Activated CD4-positive, alpha-beta memory T cell treated with anti-CD3 and anti-CD28 coated beads for 36 hours (primary cell): Measurements from ENCODE around the gene FBN1. TPM values are rescaled to one million over a fixed set of nuclear protein-coding genes. Genes with fewer than 3 reads are reported as not detected.

Experiments used
- CTCF ChIA-PET: fragments of 350-600 bp; sonication (Branson Sonifier 250); formaldehyde crosslinking; loops from one replicate; lab custom pipeline; 2021; ENCODE audit warnings: antibody characterized with exemption, inconsistent platforms; lab: Charles Lee
- POLR2A ChIA-PET: fragments of 350-600 bp; sonication (Branson Sonifier 250); formaldehyde crosslinking; loops from one replicate; lab custom pipeline; 2021; ENCODE audit warnings: antibody characterized with exemption; lab: Charles Lee
- DNase-seq: peaks from one replicate; pipeline ENCODE4 v3.0.0-alpha.2; 2020
- H3K27ac Mint-ChIP-seq: one replicate; pipeline ENCODE4 v1.8.0; 2021; ENCODE audit warnings: mixed read lengths
- H3K27me3 Mint-ChIP-seq: one replicate; pipeline ENCODE4 v1.8.0; 2021; ENCODE audit warnings: mixed read lengths
- H3K36me3 Mint-ChIP-seq: one replicate; pipeline ENCODE4 v1.8.0; 2021; ENCODE audit warnings: mixed read lengths
- H3K4me1 Mint-ChIP-seq: one replicate; pipeline ENCODE4 v1.8.0; 2021; ENCODE audit warnings: low read depth, mixed read lengths
- H3K4me3 Mint-ChIP-seq: one replicate; pipeline ENCODE4 v1.8.0; 2021; ENCODE audit warnings: mild to moderate bottlenecking, mixed read lengths
- H3K9me3 Mint-ChIP-seq: one replicate; pipeline ENCODE4 v1.8.0; 2021; ENCODE audit warnings: mixed read lengths
- intact Hi-C: fragments of 100-400 bp; cut with micrococcal nuclease; formaldehyde crosslinking; loops from one replicate; pipeline ENCODE4 v1.15.1; 2023
- total RNA-seq, 2 experiments: library from RNA; stranded (reverse); gene quantifications; one replicate each; pipeline ENCODE4 v1.2.3, GENCODE V29; 2021

The FBN1 gene
- total RNA-seq, 2 experiments from 2014 or later: 0.34 to 0.52 TPM

- ChIA-PET CTCF (no interaction called here), POLR2A (no interaction called here)
- H3K9me3 Mint-ChIP-seq: no peaks in the 10 kb centered on the region
- intact Hi-C loops: no loop called here
- H3K4me1 Mint-ChIP-seq: no peaks in the 10 kb centered on the region
- no peak overlapping the region for H3K27ac Mint-ChIP-seq
- no peaks in the 10 kb centered on the region for H3K27me3 Mint-ChIP-seq
- DNase-seq: no peak
- no peaks in the 10 kb centered on the region for H3K36me3 Mint-ChIP-seq
- no peak overlapping the region for H3K4me3 Mint-ChIP-seq
Observed at GRCh38 chr15:48465410-48465809, 180.1 kb downstream of the FBN1 start.

GRCh38 chr15:48463366-48463880 lies 182.1 kb downstream of the FBN1 start:
- CTCF ChIA-PET: no interaction called here
- DNase-seq: no peak
- POLR2A ChIA-PET: no interaction called here
- Mint-ChIP-seq H3K4me1 (no peaks in the 10 kb centered on the region), H3K36me3 (no peaks in the 10 kb centered on the region), H3K9me3 (no peaks in the 10 kb centered on the region), H3K4me3 (no peak overlapping the region), H3K27me3 (no peaks in the 10 kb centered on the region), H3K27ac (no peak overlapping the region)
- intact Hi-C loops: no loop called here

GRCh38 chr15:48462688-48463087 lies 182.8 kb downstream of the FBN1 start:
- no peak overlapping the region for H3K27ac Mint-ChIP-seq
- no peak for DNase-seq
- no peaks in the 10 kb centered on the region for H3K36me3 Mint-ChIP-seq
- intact Hi-C loops: no loop called here
- no peaks in the 10 kb centered on the region for H3K9me3 Mint-ChIP-seq
- ChIA-PET POLR2A (no interaction called here), CTCF (no interaction called here)
- H3K4me1 Mint-ChIP-seq: no peaks in the 10 kb centered on the region
- no peaks in the 10 kb centered on the region for H3K27me3 Mint-ChIP-seq
- no peak overlapping the region for H3K4me3 Mint-ChIP-seq

GRCh38 chr15:48459571-48460442 lies 185.7 kb downstream of the FBN1 start:
- Mint-ChIP-seq H3K9me3 (no peaks in the 10 kb centered on the region), H3K36me3 (no peaks in the 10 kb centered on the region), H3K4me3 (no peak overlapping the region), H3K4me1 (no peaks in the 10 kb centered on the region), H3K27me3 (no peaks in the 10 kb centered on the region), H3K27ac (no peak overlapping the region)
- intact Hi-C loops: no loop called here
- ChIA-PET POLR2A (no interaction called here), CTCF (no interaction called here)
- DNase-seq: no peak

- CTCF ChIA-PET: no interaction called here
Observed at GRCh38 chr15:48458876-48459275, 186.6 kb downstream of the FBN1 start.

GRCh38 chr15:48456134-48456533 lies 189.4 kb downstream of the FBN1 start:
- ChIA-PET CTCF (interaction anchor here (0.6 kb wide), 1 partner anchor 446 kb away, joined by 4 read pairs; no protein-coding TSS in a partner anchor), POLR2A (no interaction called here)
- H3K4me1 Mint-ChIP-seq: no peaks in the 10 kb centered on the region
- no peaks in the 10 kb centered on the region for H3K36me3 Mint-ChIP-seq
- no peak overlapping the region for H3K4me3 Mint-ChIP-seq
- no peak for DNase-seq
- intact Hi-C loops: no loop called here
- H3K27ac Mint-ChIP-seq: no peak overlapping the region
- no peaks in the 10 kb centered on the region for H3K9me3 Mint-ChIP-seq
- no peaks in the 10 kb centered on the region for H3K27me3 Mint-ChIP-seq

More at GRCh38 chr15:48458876-48459275, 186.6 kb downstream of the FBN1 start:
- Mint-ChIP-seq H3K4me1 (no peaks in the 10 kb centered on the region), H3K9me3 (no peaks in the 10 kb centered on the region), H3K27ac (no peak overlapping the region), H3K36me3 (no peaks in the 10 kb centered on the region), H3K4me3 (no peak overlapping the region), H3K27me3 (no peaks in the 10 kb centered on the region)
- POLR2A ChIA-PET: no interaction called here
- intact Hi-C loops: no loop called here
- DNase-seq: no peak

GRCh38 chr15:48451736-48452135 lies 193.8 kb downstream of the FBN1 start:
- CTCF ChIA-PET: no interaction called here
- no peak overlapping the region for H3K4me3 Mint-ChIP-seq
- no peaks in the 10 kb centered on the region for H3K4me1 Mint-ChIP-seq

GRCh38 chr15:48451241-48451640 lies 194.3 kb downstream of the FBN1 start:
- no peaks in the 10 kb centered on the region for H3K36me3 Mint-ChIP-seq
- H3K4me3 Mint-ChIP-seq: no peak overlapping the region
- ChIA-PET CTCF (no interaction called here), POLR2A (no interaction called here)
- H3K27ac Mint-ChIP-seq: no peak overlapping the region
- H3K27me3 Mint-ChIP-seq: peaks cover 2% of the 10 kb centered on the region
- intact Hi-C loops: no loop called here
- no peaks in the 10 kb centered on the region for H3K9me3 Mint-ChIP-seq
- no peak for DNase-seq
- no peaks in the 10 kb centered on the region for H3K4me1 Mint-ChIP-seq

More at GRCh38 chr15:48451736-48452135, 193.8 kb downstream of the FBN1 start:
- Mint-ChIP-seq H3K9me3 (no peaks in the 10 kb centered on the region), H3K27ac (no peak overlapping the region), H3K36me3 (no peaks in the 10 kb centered on the region), H3K27me3 (peaks cover 2% of the 10 kb centered on the region)
- intact Hi-C loops: no loop called here
- POLR2A ChIA-PET: no interaction called here
- DNase-seq: no peak

GRCh38 chr15:48449734-48450133 lies 195.8 kb downstream of the FBN1 start:
- Mint-ChIP-seq H3K9me3 (no peaks in the 10 kb centered on the region), H3K36me3 (no peaks in the 10 kb centered on the region), H3K27me3 (peaks cover 5% of the 10 kb centered on the region), H3K27ac (no peak overlapping the region), H3K4me1 (no peaks in the 10 kb centered on the region), H3K4me3 (no peak overlapping the region)
- POLR2A ChIA-PET: no interaction called here
- intact Hi-C loops: no loop called here
- CTCF ChIA-PET: no interaction called here
- no peak for DNase-seq

GRCh38 chr15:48447657-48448056 lies 197.9 kb downstream of the FBN1 start:
- H3K36me3 Mint-ChIP-seq: no peaks in the 10 kb centered on the region
- no peak for DNase-seq
- ChIA-PET CTCF (interaction anchor here (1.0 kb wide), 1 partner anchor 18 kb away, joined by 3 read pairs; no protein-coding TSS in a partner anchor), POLR2A (no interaction called here)
- intact Hi-C loops: no loop called here
- H3K27me3 Mint-ChIP-seq: peaks cover 7% of the 10 kb centered on the region
- H3K27ac Mint-ChIP-seq: no peak overlapping the region
- no peaks in the 10 kb centered on the region for H3K4me1 Mint-ChIP-seq
- no peak overlapping the region for H3K4me3 Mint-ChIP-seq
- no peaks in the 10 kb centered on the region for H3K9me3 Mint-ChIP-seq

GRCh38 chr15:48447058-48447457 lies 198.5 kb downstream of the FBN1 start:
- Mint-ChIP-seq H3K27ac (no peak overlapping the region), H3K4me3 (no peak overlapping the region)
- CTCF ChIA-PET: no interaction called here

GRCh38 chr15:48442011-48442410 lies 203.5 kb downstream of the FBN1 start:
- H3K36me3 Mint-ChIP-seq: no peaks in the 10 kb centered on the region
- no peak overlapping the region for H3K4me3 Mint-ChIP-seq
- peaks cover 6% of the 10 kb centered on the region for H3K27me3 Mint-ChIP-seq
- no peak for DNase-seq
- H3K9me3 Mint-ChIP-seq: no peaks in the 10 kb centered on the region
- no peak overlapping the region for H3K27ac Mint-ChIP-seq
- intact Hi-C loops: no loop called here
- ChIA-PET CTCF (no interaction called here), POLR2A (no interaction called here)
- H3K4me1 Mint-ChIP-seq: no peaks in the 10 kb centered on the region

More at GRCh38 chr15:48447058-48447457, 198.5 kb downstream of the FBN1 start:
- Mint-ChIP-seq H3K4me1 (no peaks in the 10 kb centered on the region), H3K36me3 (no peaks in the 10 kb centered on the region), H3K27me3 (peaks cover 7% of the 10 kb centered on the region), H3K9me3 (no peaks in the 10 kb centered on the region)
- no peak for DNase-seq
- intact Hi-C loops: no loop called here
- POLR2A ChIA-PET: no interaction called here

- Mint-ChIP-seq H3K4me3 (no peak overlapping the region), H3K9me3 (no peaks in the 10 kb centered on the region), H3K27ac (no peak overlapping the region), H3K4me1 (no peaks in the 10 kb centered on the region), H3K27me3 (peaks cover 3% of the 10 kb centered on the region), H3K36me3 (no peaks in the 10 kb centered on the region)
- intact Hi-C loops: no loop called here
- DNase-seq: no peak
- ChIA-PET POLR2A (no interaction called here), CTCF (no interaction called here)
Observed at GRCh38 chr15:48440084-48440483, 205.4 kb downstream of the FBN1 start.
